GM12878 (cell line): ENCODE measurements around the gene COMMD7. TPM values are rescaled to one million over a fixed set of nuclear protein-coding genes. Genes with fewer than 3 reads are reported as not detected.

Source experiments
- BCL11A ChIP-seq: IDR thresholded peaks from 2 replicates; pipeline ENCODE4 v1.6.1; 2011; ENCODE audit warnings: low read depth, low read length
- DPF2 ChIP-seq: fragments of 450-650 bp; IDR thresholded peaks from 2 replicates; pipeline ENCODE4 v1.6.1; 2017; ENCODE audit warnings: mild to moderate bottlenecking
- FOXK2 ChIP-seq: fragments of 450-650 bp; IDR thresholded peaks from 2 replicates; pipeline ENCODE4 v1.6.1; 2017; ENCODE audit warnings: mild to moderate bottlenecking, moderate library complexity
- HDGF ChIP-seq: fragments of 450-650 bp; IDR thresholded peaks from 2 replicates; pipeline ENCODE4 v1.6.1; 2016; ENCODE audit warnings: antibody characterized with exemption
- MYB ChIP-seq: fragments of 150-350 bp; IDR thresholded peaks from 2 replicates; pipeline ENCODE4 v1.6.1; 2014; ENCODE audit warnings: mild to moderate bottlenecking, low read depth, low read length, borderline replicate concordance
- NFXL1 ChIP-seq: fragments of 450-650 bp; IDR thresholded peaks from 2 replicates; pipeline ENCODE4 v1.6.1; 2017; ENCODE audit warnings: antibody characterized with exemption, mild to moderate bottlenecking, borderline replicate concordance
- NFYB ChIP-seq: IDR thresholded peaks from 2 replicates; pipeline ENCODE4 v1.6.1; 2011; ENCODE audit warnings: low read depth, mild to moderate bottlenecking, low read length, improper control_type of control experiment, moderate library complexity; ENCODE audit not compliant: insufficient read depth
- RAD21 ChIP-seq: IDR thresholded peaks from 2 replicates; pipeline ENCODE4 v1.6.1; 2011; ENCODE audit warnings: mild to moderate bottlenecking, low read depth, low read length, moderate library complexity; ENCODE audit not compliant: insufficient read depth
- SMC3 ChIP-seq: IDR thresholded peaks from 2 replicates; pipeline ENCODE4 v1.6.1; 2011; ENCODE audit warnings: low read length, improper control_type of control experiment, borderline replicate concordance
- SREBF1 ChIP-seq: IDR thresholded peaks from 2 replicates; pipeline ENCODE4 v1.6.1; 2012; ENCODE audit warnings: mild to moderate bottlenecking, low read length
- STAT3 ChIP-seq: IDR thresholded peaks from 2 replicates; pipeline ENCODE4 v1.6.1; 2011; ENCODE audit warnings: low read depth, low read length, improper control_type of control experiment
- TAF1 ChIP-seq: IDR thresholded peaks from 2 replicates; pipeline ENCODE4 v1.6.1; 2011; ENCODE audit warnings: mild to moderate bottlenecking, low read depth, low read length, borderline replicate concordance
- YY1 ChIP-seq: IDR thresholded peaks from 2 replicates; pipeline ENCODE4 v1.6.1; 2011; ENCODE audit warnings: low read depth, mild to moderate bottlenecking, low read length
- polyA plus RNA-seq, 11 experiments: library from polyadenylated mRNA; depleted of rRNA in 4 of 11; unstranded in 6 of 11; stranded (reverse) in 5 of 11; fragments of >200 nt; fragmentation: Nextera tagmentation in 4 of 11; fragmentation: Illumina TruSeq in 1 of 11; extraction: Ambion mirVana in 4 of 11; extraction: Trizol in 1 of 11; gene quantifications; 1 replicate in 1 of 11; 2 replicates in 10 of 11; pipeline versions ENCODE4 v1.2.1 to v1.2.3, GENCODE V29; 2011 to 2016; ENCODE audit warnings: inconsistent platforms in 2 of 11, missing spikeins in 2 of 11, low read depth in 1 of 11
- total RNA-seq, 4 experiments: library from RNA; depleted of rRNA in 3 of 4; stranded (reverse); fragments of >200 nt in 3 of 4; fragmentation: Illumina TruSeq in 1 of 4; extraction: Trizol in 1 of 4; gene quantifications; 2 replicates each; pipeline versions ENCODE4 v1.2.1 to v1.2.3, GENCODE V29; 2013 to 2021
- TF ChIP-seq, protein P1 (sequence below): IDR thresholded peaks from 2 replicates; pipeline ENCODE4 v1.6.1; 2011; ENCODE audit warnings: low read depth, mild to moderate bottlenecking, low read length, moderate library complexity, borderline replicate concordance; ENCODE audit errors: extremely low read depth
- TF ChIP-seq, protein P2 (sequence below): fragments of 450-650 bp; formaldehyde crosslinking; IDR thresholded peaks from 2 replicates; pipeline ENCODE4 v1.5.0; 2022; ENCODE audit warnings: mild to moderate bottlenecking, missing genetic modification characterization

The COMMD7 gene
- total and polyA plus RNA-seq, 10 of the 15 experiments (the other 5 are each of a cell fraction or from before 2014, with no cell fraction given), result 9.1 to 61.0 (median 27.7) TPM

DNA sequence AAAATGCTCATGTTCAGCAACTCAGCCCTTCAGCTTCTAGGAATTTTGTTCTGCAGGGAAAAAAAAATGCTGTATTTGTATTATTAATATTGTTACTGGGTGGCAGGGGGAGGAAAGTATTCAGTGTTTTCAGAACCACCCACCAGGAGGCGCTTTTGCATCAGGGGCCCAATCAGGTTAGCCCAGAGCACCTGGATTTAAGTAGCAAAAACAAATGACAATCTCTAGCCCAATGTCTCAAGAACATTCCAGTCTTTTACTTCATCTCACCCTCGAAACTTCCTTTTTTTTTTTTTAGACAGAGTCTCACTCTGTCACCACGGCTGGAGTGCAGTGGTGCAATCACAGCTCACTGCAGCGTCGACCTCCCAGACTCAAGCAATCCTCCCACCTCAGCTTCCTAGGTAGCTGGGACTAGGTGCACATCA is 68.9 kb downstream of the COMMD7 start (continued):
- TF ChIP-seq NFYB, result no peak
- TF ChIP-seq DPF2, result no peak
- no peak for TF ChIP-seq TAF1
- TF ChIP-seq NFXL1, result no peak
- TF ChIP-seq, protein P1, sequence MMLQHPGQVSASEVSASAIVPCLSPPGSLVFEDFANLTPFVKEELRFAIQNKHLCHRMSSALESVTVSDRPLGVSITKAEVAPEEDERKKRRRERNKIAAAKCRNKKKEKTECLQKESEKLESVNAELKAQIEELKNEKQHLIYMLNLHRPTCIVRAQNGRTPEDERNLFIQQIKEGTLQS, result no peak
- TF ChIP-seq MYB, result no peak
- no peak for TF ChIP-seq FOXK2
- TF ChIP-seq BCL11A, result no peak
- no peak for TF ChIP-seq HDGF
- TF ChIP-seq YY1, result peak; percentile 44; the same call in 1 of the 2 replicates
- no peak for TF ChIP-seq STAT3
- TF ChIP-seq RAD21, result peak; percentile 94
- no peak for TF ChIP-seq SREBF1
- peak; percentile 94 for TF ChIP-seq SMC3
- TF ChIP-seq, protein P2, sequence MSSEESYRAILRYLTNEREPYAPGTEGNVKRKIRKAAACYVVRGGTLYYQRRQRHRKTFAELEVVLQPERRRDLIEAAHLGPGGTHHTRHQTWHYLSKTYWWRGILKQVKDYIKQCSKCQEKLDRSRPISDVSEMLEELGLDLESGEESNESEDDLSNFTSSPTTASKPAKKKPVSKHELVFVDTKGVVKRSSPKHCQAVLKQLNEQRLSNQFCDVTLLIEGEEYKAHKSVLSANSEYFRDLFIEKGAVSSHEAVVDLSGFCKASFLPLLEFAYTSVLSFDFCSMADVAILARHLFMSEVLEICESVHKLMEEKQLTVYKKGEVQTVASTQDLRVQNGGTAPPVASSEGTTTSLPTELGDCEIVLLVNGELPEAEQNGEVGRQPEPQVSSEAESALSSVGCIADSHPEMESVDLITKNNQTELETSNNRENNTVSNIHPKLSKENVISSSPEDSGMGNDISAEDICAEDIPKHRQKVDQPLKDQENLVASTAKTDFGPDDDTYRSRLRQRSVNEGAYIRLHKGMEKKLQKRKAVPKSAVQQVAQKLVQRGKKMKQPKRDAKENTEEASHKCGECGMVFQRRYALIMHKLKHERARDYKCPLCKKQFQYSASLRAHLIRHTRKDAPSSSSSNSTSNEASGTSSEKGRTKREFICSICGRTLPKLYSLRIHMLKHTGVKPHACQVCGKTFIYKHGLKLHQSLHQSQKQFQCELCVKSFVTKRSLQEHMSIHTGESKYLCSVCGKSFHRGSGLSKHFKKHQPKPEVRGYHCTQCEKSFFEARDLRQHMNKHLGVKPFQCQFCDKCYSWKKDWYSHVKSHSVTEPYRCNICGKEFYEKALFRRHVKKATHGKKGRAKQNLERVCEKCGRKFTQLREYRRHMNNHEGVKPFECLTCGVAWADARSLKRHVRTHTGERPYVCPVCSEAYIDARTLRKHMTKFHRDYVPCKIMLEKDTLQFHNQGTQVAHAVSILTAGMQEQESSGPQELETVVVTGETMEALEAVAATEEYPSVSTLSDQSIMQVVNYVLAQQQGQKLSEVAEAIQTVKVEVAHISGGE (CRISPR knock-in tag), result no peak
